ENCODE measurements around the gene CSF3R.

The CSF3R gene

GRCh38 chr1:36455386-36455785 is 27.3 kb downstream of the CSF3R start:
- DNase-seq = no peak

GRCh38 chr1:36453600-36454388 is 28.9 kb downstream of the CSF3R start:
- no peak for DNase-seq

DNA sequence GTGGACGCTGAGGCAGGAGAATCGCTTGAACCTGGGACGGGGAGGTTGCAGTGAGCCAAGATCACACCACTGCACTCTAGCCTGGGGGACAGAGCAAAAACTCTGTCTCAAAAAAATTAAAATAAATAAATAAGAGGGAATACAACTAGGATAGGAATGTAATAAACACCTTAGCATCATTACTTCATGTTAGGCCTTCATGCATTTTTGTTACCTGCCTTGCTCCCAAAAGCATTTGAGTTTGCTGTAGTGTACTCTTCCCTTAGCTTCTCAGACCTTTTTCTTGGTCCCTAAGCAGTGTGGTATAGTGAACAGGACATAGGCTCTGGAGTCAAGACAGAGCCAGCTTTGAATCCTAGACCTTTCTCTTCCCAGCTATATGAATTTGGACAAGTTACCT is 29.7 kb downstream of the CSF3R start:
- no peak for DNase-seq

- no peak for DNase-seq
These were observed 31.8 kb downstream of the CSF3R start for GRCh38 chr1:36450919-36451305.

DNA sequence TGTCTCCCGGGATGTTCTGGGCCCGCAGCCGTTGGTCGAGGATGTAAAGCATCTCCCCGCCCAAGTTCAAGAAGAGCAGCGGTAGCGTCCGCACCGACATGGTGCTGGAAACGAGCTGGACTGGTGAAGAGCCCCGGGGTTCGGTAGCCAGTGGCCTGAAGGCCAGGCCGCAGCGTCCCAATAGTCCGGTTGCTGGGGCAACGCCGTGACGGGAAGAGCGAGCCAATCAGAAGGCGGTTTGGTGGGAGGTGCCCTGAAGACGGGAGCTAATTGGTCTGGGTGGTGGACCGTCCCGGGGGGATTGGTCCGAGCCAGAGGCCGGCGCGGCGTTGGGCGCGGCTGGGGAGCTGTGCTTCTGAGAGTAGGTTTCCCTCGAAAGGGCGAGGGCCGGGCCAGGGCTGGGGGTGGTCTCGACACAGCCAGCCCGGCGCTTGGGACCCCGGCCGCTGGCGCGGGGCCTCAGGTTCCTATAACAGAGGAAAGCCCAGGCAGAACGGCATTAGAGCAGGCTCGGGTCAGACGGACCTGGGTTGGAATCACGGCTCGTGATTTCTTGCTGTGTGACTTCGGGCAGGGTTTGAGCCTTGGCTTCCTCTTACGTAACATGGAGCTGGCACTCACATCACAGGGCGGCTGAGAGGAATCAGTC is 32.3 kb downstream of the CSF3R start, which contains the start of gene OSCP1:
Gene OSCP1 (minus strand): TSS at position 182 of the 649 bp plus-strand sequence. CDS start 82 bp downstream, at position 100.
- peak; percentile 67 for DNase-seq

GRCh38 chr1:36448530-36449056 is 34.1 kb downstream of the CSF3R start:
- DNase-seq = no peak

GRCh38 chr1:36447450-36447849 is 35.3 kb downstream of the CSF3R start:
- DNase-seq = no peak

DNA sequence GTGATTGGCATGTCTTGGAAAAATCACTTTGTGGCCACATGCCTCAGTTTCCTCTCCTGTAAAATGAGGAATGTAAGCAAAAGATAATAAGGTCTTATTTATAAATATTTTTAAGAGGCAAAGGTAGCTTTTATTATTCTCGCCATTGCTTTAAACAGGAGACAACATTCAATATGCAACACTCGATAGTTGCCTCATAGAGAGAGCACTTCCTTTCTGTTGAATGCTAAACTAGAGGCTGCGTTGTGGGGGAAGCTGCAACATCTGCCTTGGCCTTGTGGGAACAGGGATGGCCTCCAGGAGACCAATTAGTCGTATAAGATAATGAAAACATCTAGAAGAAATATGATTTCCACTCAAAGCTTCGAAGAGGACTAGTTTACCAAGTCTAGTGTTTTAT is 36.0 kb downstream of the CSF3R start:
- DNase-seq = no peak

DNA sequence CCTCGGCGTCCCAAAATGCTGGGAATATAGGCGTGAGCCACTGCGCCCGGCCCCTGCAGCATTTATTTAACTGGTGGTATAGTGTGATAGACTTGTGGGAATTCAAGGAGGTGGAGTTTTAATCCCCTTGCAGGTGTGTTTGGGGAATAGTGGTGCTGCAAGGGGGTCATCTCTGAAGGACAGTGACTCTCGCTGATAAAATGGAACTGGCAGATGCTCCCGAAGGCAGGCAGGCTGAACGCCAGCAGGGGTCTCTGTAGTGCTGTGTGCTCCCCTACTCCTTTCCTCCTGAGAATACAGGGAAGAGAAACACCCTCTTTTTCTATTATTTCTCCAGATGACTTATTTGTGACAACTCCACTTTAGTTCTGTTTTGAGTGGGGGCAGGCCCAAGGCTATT is 36.4 kb downstream of the CSF3R start:
- DNase-seq = no peak

DNA sequence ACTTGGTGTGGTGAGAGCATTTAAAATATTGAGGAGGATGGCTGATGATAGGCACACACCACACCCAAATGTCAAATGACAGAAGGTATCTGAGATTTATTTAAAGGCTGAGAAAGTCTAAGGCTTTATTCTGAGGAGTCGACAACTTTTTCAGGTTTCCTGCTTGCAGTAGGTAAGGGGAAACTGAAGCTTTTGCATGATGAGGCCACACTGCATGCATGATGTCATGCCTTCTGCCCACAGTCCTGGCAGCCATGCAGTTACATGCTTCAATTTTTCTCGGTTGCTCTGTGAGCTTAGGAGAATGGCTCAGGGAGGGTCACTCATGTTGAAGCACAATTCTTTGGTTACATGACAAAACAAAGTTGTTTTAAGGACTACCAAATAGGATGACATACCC is 39.4 kb downstream of the CSF3R start:
- no peak for DNase-seq

GRCh38 chr1:36442337-36442736 is 40.4 kb downstream of the CSF3R start:
- no peak for DNase-seq

GRCh38 chr1:36440646-36441045 is 42.1 kb downstream of the CSF3R start:
- no peak for DNase-seq

- DNase-seq = no peak
These were observed 42.7 kb downstream of the CSF3R start for GRCh38 chr1:36440044-36440443.

- DNase-seq = no peak
These were observed 44.0 kb downstream of the CSF3R start for GRCh38 chr1:36438715-36439114.

DNA sequence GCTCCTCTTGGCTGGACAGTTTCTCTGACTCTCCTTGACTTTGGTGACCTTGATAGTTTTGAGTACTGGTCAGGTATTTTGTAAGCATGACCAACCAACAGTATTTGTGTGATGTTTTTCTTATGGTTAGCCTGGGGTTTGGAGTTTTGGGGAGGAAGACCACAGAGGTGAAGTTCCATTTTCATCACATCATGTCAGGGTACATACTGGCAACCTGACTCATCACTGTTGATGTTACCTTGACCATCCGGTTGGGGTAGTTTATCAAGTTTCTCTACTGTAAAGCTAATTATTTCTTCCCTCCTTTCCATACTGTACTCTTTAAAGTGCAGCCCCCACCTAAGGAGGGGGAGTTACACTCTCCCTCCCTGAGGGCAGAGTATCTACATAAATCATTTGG is 45.9 kb downstream of the CSF3R start:
- no peak for DNase-seq

DNA sequence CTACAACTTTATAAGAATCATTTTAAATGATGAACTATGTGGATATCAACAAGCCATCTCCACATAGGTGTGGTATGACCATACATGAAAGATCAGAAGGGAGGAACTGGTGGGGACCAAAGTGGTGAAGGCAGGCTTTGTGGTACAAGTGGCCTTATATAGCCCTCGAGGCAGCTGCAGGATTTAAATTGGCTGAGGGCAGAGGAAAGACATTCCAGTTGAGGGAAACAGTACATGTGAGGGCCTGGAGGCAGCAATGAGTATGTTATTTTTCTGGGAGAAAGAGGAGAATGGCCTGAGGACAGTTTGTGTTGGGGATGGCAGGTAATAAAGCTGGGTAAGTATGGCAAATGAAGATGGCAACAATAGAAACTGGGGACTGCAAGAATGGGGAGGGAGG is 49.6 kb downstream of the CSF3R start:
- DNase-seq = no peak

DNA sequence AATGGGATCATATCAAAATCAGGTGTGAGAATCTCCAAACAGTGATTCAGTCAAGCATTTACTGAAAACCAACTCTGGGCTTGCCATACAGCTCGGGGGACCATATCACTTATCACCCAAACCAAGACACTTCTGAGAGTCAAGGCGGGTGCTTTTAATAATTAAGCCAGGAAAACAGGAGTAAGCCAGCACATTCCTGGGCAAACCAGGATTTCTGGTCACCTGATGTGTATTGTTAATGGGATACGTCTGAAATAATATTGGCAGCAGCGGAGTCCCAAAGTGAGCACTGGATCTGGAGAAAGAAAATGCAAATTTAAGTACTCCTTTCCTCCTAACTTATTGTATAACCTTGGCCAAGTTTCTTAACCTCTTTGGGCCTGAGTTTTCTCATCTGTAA is 50.1 kb downstream of the CSF3R start:
- no peak for DNase-seq

GRCh38 chr1:36425791-36426190 is 56.9 kb downstream of the CSF3R start:
- DNase-seq = no peak

- no peak for DNase-seq
These were observed 61.1 kb downstream of the CSF3R start for GRCh38 chr1:36421649-36422048.

GRCh38 chr1:36420836-36421317 is 61.8 kb downstream of the CSF3R start:
- peak; percentile 67 for DNase-seq

- DNase-seq = no peak
These were observed 62.3 kb downstream of the CSF3R start for GRCh38 chr1:36420409-36420808.

DNA sequence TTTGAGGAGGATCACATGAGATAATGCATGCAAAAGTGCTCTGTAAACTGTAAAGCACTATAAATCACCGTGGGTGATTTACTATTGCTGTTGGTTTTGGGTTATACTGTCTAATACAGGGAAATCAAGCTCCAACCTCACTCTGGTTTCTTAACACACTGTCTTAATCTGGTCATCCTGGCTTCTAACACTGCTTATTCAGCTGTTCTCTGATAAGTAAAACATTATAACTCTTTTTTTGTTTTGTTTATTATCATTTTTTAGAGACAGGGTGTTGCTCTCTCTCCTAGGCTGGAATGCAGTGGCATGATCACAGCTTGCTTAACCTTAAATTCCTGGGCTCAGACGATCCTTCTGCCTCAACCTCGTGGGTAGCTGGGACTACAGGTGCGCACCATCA is 63.1 kb downstream of the CSF3R start:
- DNase-seq = no peak

DNA sequence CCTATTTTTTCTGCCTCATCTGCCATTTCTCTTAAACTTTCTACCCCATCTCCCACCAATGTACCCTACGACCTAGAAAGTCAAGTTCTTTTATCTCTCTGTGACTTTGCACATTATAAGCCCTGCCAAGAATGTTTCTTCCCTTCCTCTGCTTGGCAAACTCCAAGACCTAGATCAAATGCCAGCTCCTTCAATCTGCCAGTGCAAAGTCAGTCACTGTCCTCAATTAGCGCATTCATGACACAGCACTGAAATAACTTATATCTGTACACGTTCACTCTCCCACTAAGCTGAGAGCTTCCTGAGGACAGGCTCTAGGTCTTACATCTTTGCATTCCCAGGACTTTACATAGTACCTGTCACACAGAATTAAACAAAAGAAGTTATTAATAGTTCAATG is 63.6 kb downstream of the CSF3R start:
- no peak for DNase-seq

- DNase-seq = no peak
These were observed 64.8 kb downstream of the CSF3R start for GRCh38 chr1:36417931-36418330.
